ENCODE data around the gene QSOX2.

QSOX2 gene

GRCh38 chr9:136235709-136236455 lies 9.7 kb downstream of the QSOX2 start:
- DNase-seq, result no peak

- DNase-seq, result no peak
These were observed 10.4 kb downstream of the QSOX2 start for GRCh38 chr9:136235171-136235570.

GRCh38 chr9:136234597-136234996 lies 11.0 kb downstream of the QSOX2 start:
- no peak for DNase-seq

GRCh38 chr9:136233868-136234267 lies 11.7 kb downstream of the QSOX2 start:
- DNase-seq, result no peak

GRCh38 chr9:136233411-136233810 lies 12.2 kb downstream of the QSOX2 start:
- DNase-seq, result no peak

- no peak for DNase-seq
These were observed 12.6 kb downstream of the QSOX2 start for GRCh38 chr9:136232969-136233368.

GRCh38 chr9:136231478-136232297 lies 13.9 kb downstream of the QSOX2 start:
- DNase-seq, result peak; percentile 64 to 77

- no peak for DNase-seq
These were observed 14.8 kb downstream of the QSOX2 start for GRCh38 chr9:136230773-136231172.

GRCh38 chr9:136230365-136230764 lies 15.2 kb downstream of the QSOX2 start:
- no peak for DNase-seq

GRCh38 chr9:136229096-136230065 lies 16.2 kb downstream of the QSOX2 start:
- no peak for DNase-seq

- no peak for DNase-seq
These were observed 17.3 kb downstream of the QSOX2 start for GRCh38 chr9:136228107-136228875.

GRCh38 chr9:136226680-136227407 lies 18.8 kb downstream of the QSOX2 start:
- no peak for DNase-seq

- peak; percentile 15 to 50 for DNase-seq
These were observed 19.6 kb downstream of the QSOX2 start for GRCh38 chr9:136225748-136226679.

GRCh38 chr9:136225366-136225747 lies 20.3 kb downstream of the QSOX2 start:
- DNase-seq, result no peak

GRCh38 chr9:136223871-136224640 lies 21.6 kb downstream of the QSOX2 start:
- DNase-seq, result no peak

- DNase-seq, result no peak
These were observed 22.7 kb downstream of the QSOX2 start for GRCh38 chr9:136222906-136223285.

- DNase-seq, result no peak
These were observed 23.3 kb downstream of the QSOX2 start for GRCh38 chr9:136222166-136222905.

GRCh38 chr9:136220017-136220729 lies 25.4 kb downstream of the QSOX2 start:
- no peak for DNase-seq
